GM18526 (cell line): Measurements from ENCODE around the gene WWTR1.

ENCODE experiments used
- POLR2A ChIP-seq: IDR thresholded peaks from 3 replicates; pipeline ENCODE4 v1.6.1; 2011; ENCODE audit not compliant: insufficient read length; ENCODE audit errors: extremely low read depth

The WWTR1 gene

GRCh38 chr3:149575213-149575960 lies 82.4 kb downstream of the WWTR1 start:
- no peak for TF ChIP-seq POLR2A

- no peak for TF ChIP-seq POLR2A
Measured at GRCh38 chr3:149572796-149573414, 84.9 kb downstream of the WWTR1 start.

GRCh38 chr3:149571381-149571780 lies 86.4 kb downstream of the WWTR1 start:
- TF ChIP-seq POLR2A, result no peak

GRCh38 chr3:149570016-149570415 lies 87.8 kb downstream of the WWTR1 start:
- no peak for TF ChIP-seq POLR2A

GRCh38 chr3:149567381-149567780 lies 90.4 kb downstream of the WWTR1 start:
- TF ChIP-seq POLR2A, result no peak

GRCh38 chr3:149566292-149566975 lies 91.4 kb downstream of the WWTR1 start:
- TF ChIP-seq POLR2A, result no peak

GRCh38 chr3:149564079-149564478 lies 93.7 kb downstream of the WWTR1 start:
- no peak for TF ChIP-seq POLR2A

GRCh38 chr3:149563114-149563513 lies 94.7 kb downstream of the WWTR1 start:
- TF ChIP-seq POLR2A, result no peak

- TF ChIP-seq POLR2A, result no peak
Measured at GRCh38 chr3:149560617-149561016, 97.2 kb downstream of the WWTR1 start.

GRCh38 chr3:149560001-149560400 lies 97.8 kb downstream of the WWTR1 start:
- no peak for TF ChIP-seq POLR2A

- no peak for TF ChIP-seq POLR2A
Measured at GRCh38 chr3:149559525-149559924, 98.3 kb downstream of the WWTR1 start.

- no peak for TF ChIP-seq POLR2A
Measured at GRCh38 chr3:149555927-149556326, 101.9 kb downstream of the WWTR1 start.

- no peak for TF ChIP-seq POLR2A
Measured at GRCh38 chr3:149554826-149555225, 103.0 kb downstream of the WWTR1 start.

GRCh38 chr3:149553781-149554451 lies 103.9 kb downstream of the WWTR1 start:
- TF ChIP-seq POLR2A, result no peak

GRCh38 chr3:149552700-149553099 lies 105.1 kb downstream of the WWTR1 start:
- no peak for TF ChIP-seq POLR2A

- no peak for TF ChIP-seq POLR2A
Measured at GRCh38 chr3:149551500-149551899, 106.3 kb downstream of the WWTR1 start.

GRCh38 chr3:149548669-149549065 lies 109.2 kb downstream of the WWTR1 start:
- no peak for TF ChIP-seq POLR2A
